Measurements from ENCODE around the gene ARFGAP3. TPM values are rescaled to one million over a fixed set of nuclear protein-coding genes. Genes with fewer than 3 reads are reported as not detected.

ARFGAP3 gene
- polyA plus RNA-seq, 1 of the 3 experiments (the other 2 are of a cell fraction), result 12.6 TPM

- Histone ChIP-seq H3K9me2 (no peaks in the 10 kb centered on the region), H3K79me2 (ENCODE audit: insufficient read depth) (no peaks in the 10 kb centered on the region), H3K9me3 (no peaks in the 10 kb centered on the region), H3K4me3 (ENCODE audit: low read depth in 2 of 2, low read length in 1 of 2) (no peak overlapping the region), H2AFZ (ENCODE audit: low read depth) (no peak overlapping the region), H3K4me1 (ENCODE audit: control insufficient read depth in 1 of 2, insufficient read depth in 2 of 2, low read depth in 1 of 2, low read length in 1 of 2) (no peaks in the 10 kb centered on the region), H3F3A (replicated peaks; ENCODE audit: insufficient read depth) (no peaks in the 10 kb centered on the region), H3K27me3 (ENCODE audit: insufficient read depth) (no peaks in the 10 kb centered on the region), H3K27ac (ENCODE audit: low read depth in 2 of 2, low read length in 1 of 2) (no peak overlapping the region), H3K36me3 (replicated peaks in 1 of 2; ENCODE audit: control insufficient read depth in 1 of 2, insufficient read depth in 2 of 2, low read length in 1 of 2) (peaks cover 0 to 2% of the 10 kb centered on the region in 2 experiments), H4K20me1 (ENCODE audit: insufficient read depth) (no peaks in the 10 kb centered on the region), H3K9ac (no peak overlapping the region), H3K4me2 (no peak overlapping the region)
- no peak for DNase-seq
- TF ChIP-seq, protein P1, sequence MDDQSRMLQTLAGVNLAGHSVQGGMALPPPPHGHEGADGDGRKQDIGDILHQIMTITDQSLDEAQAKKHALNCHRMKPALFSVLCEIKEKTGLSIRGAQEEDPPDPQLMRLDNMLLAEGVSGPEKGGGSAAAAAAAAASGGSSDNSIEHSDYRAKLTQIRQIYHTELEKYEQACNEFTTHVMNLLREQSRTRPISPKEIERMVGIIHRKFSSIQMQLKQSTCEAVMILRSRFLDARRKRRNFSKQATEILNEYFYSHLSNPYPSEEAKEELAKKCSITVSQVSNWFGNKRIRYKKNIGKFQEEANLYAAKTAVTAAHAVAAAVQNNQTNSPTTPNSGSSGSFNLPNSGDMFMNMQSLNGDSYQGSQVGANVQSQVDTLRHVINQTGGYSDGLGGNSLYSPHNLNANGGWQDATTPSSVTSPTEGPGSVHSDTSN (IDR thresholded peaks at IDR 0.05), result no peak
- TF ChIP-seq USF1 (IDR thresholded peaks at IDR 0.05; ENCODE audit: borderline replicate concordance, low read depth) (no peak), SMC3 (IDR thresholded peaks at IDR 0.05; ENCODE audit: low read depth, low read length) (no peak), EP300 (IDR thresholded peaks at IDR 0.05; ENCODE audit: borderline replicate concordance in 1 of 2, low read depth in 1 of 2, low read length in 1 of 2) (no peak), RCOR1 (IDR thresholded peaks at IDR 0.05; ENCODE audit: low read length) (no peak), YY1 (IDR thresholded peaks at IDR 0.05; ENCODE audit: low read depth) (no peak), MXI1 (IDR thresholded peaks at IDR 0.05; ENCODE audit: low read depth, low read length) (no peak), GABPA (IDR thresholded peaks at IDR 0.05; ENCODE audit: low read depth) (no peak), EZH2phosphoT487 (IDR thresholded peaks at IDR 0.05; ENCODE audit: borderline replicate concordance, low read depth) (no peak), MEF2A (IDR thresholded peaks at IDR 0.05; ENCODE audit: borderline replicate concordance, low read depth) (no peak), GATA2 (CRISPR knock-in tag; IDR thresholded peaks at IDR 0.05) (no peak), TEAD4 (IDR thresholded peaks at IDR 0.05; ENCODE audit: borderline replicate concordance, insufficient read depth) (no peak), TAF1 (IDR thresholded peaks at IDR 0.05; ENCODE audit: borderline replicate concordance, low read depth, low read length) (no peak), RXRA (IDR thresholded peaks at IDR 0.05; ENCODE audit: borderline replicate concordance, low read depth) (no peak), NRF1 (IDR thresholded peaks at IDR 0.05; ENCODE audit: low read depth, low read length) (no peak), RFX5 (IDR thresholded peaks at IDR 0.05; ENCODE audit: low read length) (no peak), FOXM1 (IDR thresholded peaks at IDR 0.05; ENCODE audit: low read depth) (no peak)
- TF ChIP-seq, protein P2, sequence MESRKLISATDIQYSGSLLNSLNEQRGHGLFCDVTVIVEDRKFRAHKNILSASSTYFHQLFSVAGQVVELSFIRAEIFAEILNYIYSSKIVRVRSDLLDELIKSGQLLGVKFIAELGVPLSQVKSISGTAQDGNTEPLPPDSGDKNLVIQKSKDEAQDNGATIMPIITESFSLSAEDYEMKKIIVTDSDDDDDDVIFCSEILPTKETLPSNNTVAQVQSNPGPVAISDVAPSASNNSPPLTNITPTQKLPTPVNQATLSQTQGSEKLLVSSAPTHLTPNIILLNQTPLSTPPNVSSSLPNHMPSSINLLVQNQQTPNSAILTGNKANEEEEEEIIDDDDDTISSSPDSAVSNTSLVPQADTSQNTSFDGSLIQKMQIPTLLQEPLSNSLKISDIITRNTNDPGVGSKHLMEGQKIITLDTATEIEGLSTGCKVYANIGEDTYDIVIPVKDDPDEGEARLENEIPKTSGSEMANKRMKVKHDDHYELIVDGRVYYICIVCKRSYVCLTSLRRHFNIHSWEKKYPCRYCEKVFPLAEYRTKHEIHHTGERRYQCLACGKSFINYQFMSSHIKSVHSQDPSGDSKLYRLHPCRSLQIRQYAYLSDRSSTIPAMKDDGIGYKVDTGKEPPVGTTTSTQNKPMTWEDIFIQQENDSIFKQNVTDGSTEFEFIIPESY (IDR thresholded peaks at IDR 0.05; ENCODE audit: borderline replicate concordance, low read depth), result no peak
- TF ChIP-seq, protein P3, sequence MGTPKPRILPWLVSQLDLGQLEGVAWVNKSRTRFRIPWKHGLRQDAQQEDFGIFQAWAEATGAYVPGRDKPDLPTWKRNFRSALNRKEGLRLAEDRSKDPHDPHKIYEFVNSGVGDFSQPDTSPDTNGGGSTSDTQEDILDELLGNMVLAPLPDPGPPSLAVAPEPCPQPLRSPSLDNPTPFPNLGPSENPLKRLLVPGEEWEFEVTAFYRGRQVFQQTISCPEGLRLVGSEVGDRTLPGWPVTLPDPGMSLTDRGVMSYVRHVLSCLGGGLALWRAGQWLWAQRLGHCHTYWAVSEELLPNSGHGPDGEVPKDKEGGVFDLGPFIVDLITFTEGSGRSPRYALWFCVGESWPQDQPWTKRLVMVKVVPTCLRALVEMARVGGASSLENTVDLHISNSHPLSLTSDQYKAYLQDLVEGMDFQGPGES (IDR thresholded peaks at IDR 0.05; ENCODE audit: low read depth, low read length), result no peak
- TF ChIP-seq, protein P4, sequence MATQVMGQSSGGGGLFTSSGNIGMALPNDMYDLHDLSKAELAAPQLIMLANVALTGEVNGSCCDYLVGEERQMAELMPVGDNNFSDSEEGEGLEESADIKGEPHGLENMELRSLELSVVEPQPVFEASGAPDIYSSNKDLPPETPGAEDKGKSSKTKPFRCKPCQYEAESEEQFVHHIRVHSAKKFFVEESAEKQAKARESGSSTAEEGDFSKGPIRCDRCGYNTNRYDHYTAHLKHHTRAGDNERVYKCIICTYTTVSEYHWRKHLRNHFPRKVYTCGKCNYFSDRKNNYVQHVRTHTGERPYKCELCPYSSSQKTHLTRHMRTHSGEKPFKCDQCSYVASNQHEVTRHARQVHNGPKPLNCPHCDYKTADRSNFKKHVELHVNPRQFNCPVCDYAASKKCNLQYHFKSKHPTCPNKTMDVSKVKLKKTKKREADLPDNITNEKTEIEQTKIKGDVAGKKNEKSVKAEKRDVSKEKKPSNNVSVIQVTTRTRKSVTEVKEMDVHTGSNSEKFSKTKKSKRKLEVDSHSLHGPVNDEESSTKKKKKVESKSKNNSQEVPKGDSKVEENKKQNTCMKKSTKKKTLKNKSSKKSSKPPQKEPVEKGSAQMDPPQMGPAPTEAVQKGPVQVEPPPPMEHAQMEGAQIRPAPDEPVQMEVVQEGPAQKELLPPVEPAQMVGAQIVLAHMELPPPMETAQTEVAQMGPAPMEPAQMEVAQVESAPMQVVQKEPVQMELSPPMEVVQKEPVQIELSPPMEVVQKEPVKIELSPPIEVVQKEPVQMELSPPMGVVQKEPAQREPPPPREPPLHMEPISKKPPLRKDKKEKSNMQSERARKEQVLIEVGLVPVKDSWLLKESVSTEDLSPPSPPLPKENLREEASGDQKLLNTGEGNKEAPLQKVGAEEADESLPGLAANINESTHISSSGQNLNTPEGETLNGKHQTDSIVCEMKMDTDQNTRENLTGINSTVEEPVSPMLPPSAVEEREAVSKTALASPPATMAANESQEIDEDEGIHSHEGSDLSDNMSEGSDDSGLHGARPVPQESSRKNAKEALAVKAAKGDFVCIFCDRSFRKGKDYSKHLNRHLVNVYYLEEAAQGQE (IDR thresholded peaks at IDR 0.05; ENCODE audit: low read depth, low read length), result no peak
- WGBS (ENCODE audit: low lambda C conversion rate), result 95% methylated on average over 7 of the region's 9 CpGs
- POLR2A ChIA-PET, result no interaction called here
- CTCF ChIA-PET, result no interaction called here
Measured at GRCh38 chr22:42892156-42892555, 35.1 kb upstream of the ARFGAP3 start.

All from SK-N-SH (cell line).